ENCODE results near the gene ZBTB16. TPM values are rescaled to one million over a fixed set of nuclear protein-coding genes. Genes with fewer than 3 reads are reported as not detected.
A peak's percentile ranks its signal among the peaks of the same experiment; 100 is the strongest.

Gene ZBTB16
- total RNA-seq, 1 experiment from 2014 or later, result 70.4 TPM

- no peak for DNase-seq (ENCODE audit: unreplicated experiment)
- Mint-ChIP-seq H3K27ac (ENCODE audit: low read depth, unreplicated experiment) (peak overlapping the region; percentile 62), H3K36me3 (ENCODE audit: insufficient read depth, unreplicated experiment) (peaks cover 100% of the 10 kb centered on the region), H3K4me3 (ENCODE audit: unreplicated experiment) (no peak overlapping the region), H3K9me3 (ENCODE audit: unreplicated experiment) (no peaks in the 10 kb centered on the region), H3K27me3 (ENCODE audit: insufficient read depth, unreplicated experiment) (no peaks in the 10 kb centered on the region), H3K4me1 (ENCODE audit: insufficient read depth, unreplicated experiment) (peaks cover 72% of the 10 kb centered on the region)
- ChIA-PET CTCF (interaction anchor here (0.6 to 1.5 kb wide), 3 partner anchors 20 to 134 kb away, joined by 3 to 4 read pairs (median 3); no protein-coding TSS in a partner anchor), POLR2A (interaction anchor here (0.6 to 1.4 kb wide), 6 partner anchors 9 to 34 kb away, joined by 3 to 6 read pairs (median 3); no protein-coding TSS in a partner anchor)
- intact Hi-C loops (cut with micrococcal nuclease), result no loop called here
- TF ChIP-seq CTCF (IDR thresholded peaks at IDR 0.05; ENCODE audit: unreplicated experiment), result no peak
- no TSS peak for BruUV-seq (replicated peaks)
Measured at GRCh38 chr11:114128399-114128798, 68.9 kb downstream of the ZBTB16 start.

GRCh38 chr11:114129142-114129541 lies 69.6 kb downstream of the ZBTB16 start:
- no TSS peak for BruUV-seq (replicated peaks)
- Mint-ChIP-seq H3K9me3 (ENCODE audit: unreplicated experiment) (no peaks in the 10 kb centered on the region), H3K27me3 (ENCODE audit: insufficient read depth, unreplicated experiment) (no peaks in the 10 kb centered on the region), H3K4me3 (ENCODE audit: unreplicated experiment) (no peak overlapping the region), H3K36me3 (ENCODE audit: insufficient read depth, unreplicated experiment) (peaks cover 100% of the 10 kb centered on the region), H3K27ac (ENCODE audit: low read depth, unreplicated experiment) (peak overlapping the region; percentile 62), H3K4me1 (ENCODE audit: insufficient read depth, unreplicated experiment) (peaks cover 72% of the 10 kb centered on the region)
- CTCF ChIA-PET, result interaction anchor here (0.7 to 1.2 kb wide), 2 partner anchors 10 to 135 kb away, joined by 3 read pairs; no protein-coding TSS in a partner anchor
- intact Hi-C loops (cut with micrococcal nuclease), result no loop called here
- POLR2A ChIA-PET, result interaction anchor here (0.7 to 1.4 kb wide), 2 partner anchors 18 to 33 kb away, joined by 3 read pairs; no protein-coding TSS in a partner anchor
- DNase-seq (ENCODE audit: unreplicated experiment), result no peak
- no peak for TF ChIP-seq CTCF (IDR thresholded peaks at IDR 0.05; ENCODE audit: unreplicated experiment)

- H3K27ac Mint-ChIP-seq (ENCODE audit: low read depth, unreplicated experiment), result peak overlapping the region; percentile 62
- no peak overlapping the region for H3K4me3 Mint-ChIP-seq (ENCODE audit: unreplicated experiment)
- H3K4me1 Mint-ChIP-seq (ENCODE audit: insufficient read depth, unreplicated experiment), result peaks cover 72% of the 10 kb centered on the region
- intact Hi-C loops (cut with micrococcal nuclease), result no loop called here
- no TSS peak for BruUV-seq (replicated peaks)
- POLR2A ChIA-PET, result interaction anchor here (1.0 to 1.8 kb wide), 2 partner anchors 16 to 70 kb away, joined by 3 to 5 read pairs; partner anchors contain the start of gene ZBTB16
- CTCF ChIA-PET, result interaction anchor here (0.7 kb wide), 1 partner anchor 10 kb away, joined by 3 read pairs; no protein-coding TSS in a partner anchor
- TF ChIP-seq CTCF (IDR thresholded peaks at IDR 0.05; ENCODE audit: unreplicated experiment), result no peak
- peaks cover 98% of the 10 kb centered on the region for H3K36me3 Mint-ChIP-seq (ENCODE audit: insufficient read depth, unreplicated experiment)
- H3K27me3 Mint-ChIP-seq (ENCODE audit: insufficient read depth, unreplicated experiment), result no peaks in the 10 kb centered on the region
- DNase-seq (ENCODE audit: unreplicated experiment), result no peak
- H3K9me3 Mint-ChIP-seq (ENCODE audit: unreplicated experiment), result no peaks in the 10 kb centered on the region
Measured at GRCh38 chr11:114129699-114130098, 70.2 kb downstream of the ZBTB16 start.

GRCh38 chr11:114130115-114130576 lies 70.6 kb downstream of the ZBTB16 start:
- Mint-ChIP-seq H3K4me3 (ENCODE audit: unreplicated experiment) (no peak overlapping the region), H3K4me1 (ENCODE audit: insufficient read depth, unreplicated experiment) (peaks cover 72% of the 10 kb centered on the region), H3K36me3 (ENCODE audit: insufficient read depth, unreplicated experiment) (peaks cover 98% of the 10 kb centered on the region), H3K9me3 (ENCODE audit: unreplicated experiment) (no peaks in the 10 kb centered on the region), H3K27me3 (ENCODE audit: insufficient read depth, unreplicated experiment) (no peaks in the 10 kb centered on the region), H3K27ac (ENCODE audit: low read depth, unreplicated experiment) (peak overlapping the region; percentile 62)
- no TSS peak for BruUV-seq (replicated peaks)
- intact Hi-C loops (cut with micrococcal nuclease), result no loop called here
- TF ChIP-seq CTCF (IDR thresholded peaks at IDR 0.05; ENCODE audit: unreplicated experiment), result no peak
- DNase-seq (ENCODE audit: unreplicated experiment), result no peak
- POLR2A ChIA-PET, result interaction anchor here (0.8 to 2.0 kb wide), 5 partner anchors 15 to 133 kb away, joined by 3 to 6 read pairs (median 4); partner anchors contain the start of gene ZBTB16
- CTCF ChIA-PET, result no interaction called here
